ENCODE measurements around the gene COX20.
A peak's percentile ranks its signal among the peaks of the same experiment; 100 is the strongest.

Gene COX20, protein sequence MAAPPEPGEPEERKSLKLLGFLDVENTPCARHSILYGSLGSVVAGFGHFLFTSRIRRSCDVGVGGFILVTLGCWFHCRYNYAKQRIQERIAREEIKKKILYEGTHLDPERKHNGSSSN

DNA sequence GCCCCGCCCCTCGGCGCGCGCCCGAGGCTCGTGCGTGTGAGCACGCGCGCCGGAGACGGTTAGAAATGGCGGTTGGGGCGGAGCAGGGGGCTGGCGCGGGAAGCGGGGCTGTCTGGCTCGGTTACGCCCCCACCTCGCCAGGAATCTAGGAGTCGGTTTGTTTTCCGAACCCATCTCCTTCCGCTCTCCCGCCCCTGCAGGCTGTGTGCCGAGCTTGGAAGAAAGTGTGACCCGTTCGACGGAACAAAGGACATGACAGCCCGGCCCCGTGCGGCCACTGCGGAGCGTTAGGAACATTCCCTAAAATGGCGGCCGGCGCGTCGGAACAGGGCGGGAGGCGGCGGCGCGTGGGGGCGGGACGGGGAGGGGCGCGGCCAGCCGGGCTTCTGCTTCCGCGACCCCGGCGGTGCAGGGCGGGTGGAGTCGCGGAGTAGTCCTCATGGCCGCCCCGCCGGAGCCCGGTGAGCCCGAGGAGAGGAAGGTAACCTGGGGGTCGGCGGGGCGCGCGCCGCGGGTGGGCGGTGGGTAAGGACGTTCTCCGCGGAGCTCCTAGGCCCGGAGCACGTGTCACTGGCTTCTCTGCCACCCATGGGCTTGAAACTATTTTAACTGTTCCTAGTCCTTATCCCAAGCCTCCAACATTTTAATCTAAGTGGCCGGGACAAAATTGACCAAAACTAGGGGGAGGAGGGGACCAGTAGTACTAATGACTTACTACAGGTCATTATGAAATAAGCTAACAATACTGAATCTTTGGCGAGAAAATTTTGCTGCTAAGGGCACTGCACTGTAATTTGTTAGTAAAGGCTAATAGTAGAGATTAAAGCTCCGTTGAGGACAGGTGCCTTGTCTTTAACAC is at the start of gene COX20:
COX20 (plus strand) TSS at position 383 of the 859 bp plus-strand sequence; CDS start at position 440, 57 bp downstream.
- TF ChIP-seq, protein P1, sequence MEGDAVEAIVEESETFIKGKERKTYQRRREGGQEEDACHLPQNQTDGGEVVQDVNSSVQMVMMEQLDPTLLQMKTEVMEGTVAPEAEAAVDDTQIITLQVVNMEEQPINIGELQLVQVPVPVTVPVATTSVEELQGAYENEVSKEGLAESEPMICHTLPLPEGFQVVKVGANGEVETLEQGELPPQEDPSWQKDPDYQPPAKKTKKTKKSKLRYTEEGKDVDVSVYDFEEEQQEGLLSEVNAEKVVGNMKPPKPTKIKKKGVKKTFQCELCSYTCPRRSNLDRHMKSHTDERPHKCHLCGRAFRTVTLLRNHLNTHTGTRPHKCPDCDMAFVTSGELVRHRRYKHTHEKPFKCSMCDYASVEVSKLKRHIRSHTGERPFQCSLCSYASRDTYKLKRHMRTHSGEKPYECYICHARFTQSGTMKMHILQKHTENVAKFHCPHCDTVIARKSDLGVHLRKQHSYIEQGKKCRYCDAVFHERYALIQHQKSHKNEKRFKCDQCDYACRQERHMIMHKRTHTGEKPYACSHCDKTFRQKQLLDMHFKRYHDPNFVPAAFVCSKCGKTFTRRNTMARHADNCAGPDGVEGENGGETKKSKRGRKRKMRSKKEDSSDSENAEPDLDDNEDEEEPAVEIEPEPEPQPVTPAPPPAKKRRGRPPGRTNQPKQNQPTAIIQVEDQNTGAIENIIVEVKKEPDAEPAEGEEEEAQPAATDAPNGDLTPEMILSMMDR (IDR thresholded peaks at IDR 0.05; ENCODE audit: low read depth, low read length), result no peak

DNA sequence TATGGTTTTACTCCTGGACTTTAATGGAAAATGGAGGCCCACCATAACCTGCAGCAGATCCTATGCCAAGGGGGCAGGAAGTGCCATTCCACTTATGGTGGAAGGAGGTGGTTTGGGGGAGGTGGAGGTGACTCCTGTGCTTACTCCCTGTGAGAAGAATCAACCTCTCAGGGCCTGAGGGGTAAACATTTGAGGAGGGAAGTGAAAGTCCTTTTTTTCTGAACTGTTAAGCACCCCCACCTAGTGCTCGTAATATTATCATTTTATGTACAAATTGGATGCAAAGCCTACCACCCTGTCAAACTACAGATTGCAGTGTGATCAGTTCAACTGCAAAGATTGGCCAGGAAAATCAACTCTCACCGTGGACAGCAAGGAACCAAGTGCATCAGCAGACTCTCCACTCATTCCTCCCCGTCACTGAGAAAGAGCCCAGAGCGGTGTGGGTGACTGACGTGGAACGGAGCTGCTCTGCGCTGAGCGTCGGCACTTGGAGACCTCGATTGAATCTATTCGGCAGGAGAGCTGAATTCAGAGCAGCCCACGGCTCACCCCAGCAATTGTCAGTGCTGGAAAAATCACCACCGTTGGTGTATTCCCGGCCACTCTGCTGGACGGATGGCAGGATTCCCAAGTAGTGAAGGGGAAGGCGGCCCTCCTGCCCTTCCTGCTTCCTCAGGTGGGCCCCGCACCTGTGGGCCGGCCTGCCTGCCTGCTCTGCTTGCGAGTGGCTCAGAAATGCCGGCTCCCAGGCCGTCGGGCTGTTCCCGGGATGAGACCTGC is 46.8 kb upstream of the COX20 start:
- TF ChIP-seq, protein P1 (IDR thresholded peaks at IDR 0.05; ENCODE audit: low read depth, low read length), result no peak
- H3K4me3 ChIP-seq (ENCODE audit: low read depth, low read length), result no peak overlapping the region

More for the DNA sequence above, at the start of gene COX20:
- peak within 1 kb of the TSS; percentile 73 for H3K4me3 ChIP-seq (ENCODE audit: low read depth, low read length)

DNA sequence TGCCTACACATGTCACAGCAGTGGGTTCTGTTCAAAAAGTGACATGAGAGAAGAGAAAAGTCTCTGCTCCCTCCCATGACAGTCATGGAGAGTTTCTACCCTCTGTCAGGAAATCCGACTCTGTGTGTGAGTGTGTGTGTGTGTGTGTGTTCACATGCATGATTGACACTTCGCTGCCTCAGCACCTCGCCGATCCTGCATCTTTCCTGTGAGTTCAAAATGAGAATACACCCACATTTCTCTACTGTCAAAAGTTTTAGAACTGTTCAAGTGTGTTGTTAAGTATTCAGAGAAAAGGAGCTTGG is 46.2 kb upstream of the COX20 start:
- TF ChIP-seq, protein P1 (IDR thresholded peaks at IDR 0.05; ENCODE audit: low read depth, low read length), result no peak
- no peak overlapping the region for H3K4me3 ChIP-seq (ENCODE audit: low read depth, low read length)

DNA sequence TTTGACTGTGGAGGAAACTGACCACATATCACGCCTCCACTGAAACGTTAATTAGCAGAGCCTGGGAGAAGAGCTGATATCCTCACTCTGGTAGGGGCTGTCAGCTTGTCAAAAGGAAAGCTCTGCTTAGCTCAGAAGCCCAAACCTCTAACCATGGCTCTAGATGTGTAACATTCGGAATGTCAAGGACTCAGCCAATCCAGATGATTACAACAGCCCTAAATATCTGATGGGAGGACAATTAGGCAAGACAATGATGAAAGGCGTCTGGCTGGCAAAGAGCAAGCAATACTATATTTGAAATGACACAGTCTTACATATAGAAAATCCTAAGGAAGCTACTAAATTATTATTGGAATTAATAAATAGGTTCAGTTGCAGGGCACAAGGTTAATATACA is 45.7 kb upstream of the COX20 start:
- no peak overlapping the region for H3K4me3 ChIP-seq (ENCODE audit: low read depth, low read length)
- TF ChIP-seq, protein P1 (IDR thresholded peaks at IDR 0.05; ENCODE audit: low read depth, low read length), result no peak

DNA sequence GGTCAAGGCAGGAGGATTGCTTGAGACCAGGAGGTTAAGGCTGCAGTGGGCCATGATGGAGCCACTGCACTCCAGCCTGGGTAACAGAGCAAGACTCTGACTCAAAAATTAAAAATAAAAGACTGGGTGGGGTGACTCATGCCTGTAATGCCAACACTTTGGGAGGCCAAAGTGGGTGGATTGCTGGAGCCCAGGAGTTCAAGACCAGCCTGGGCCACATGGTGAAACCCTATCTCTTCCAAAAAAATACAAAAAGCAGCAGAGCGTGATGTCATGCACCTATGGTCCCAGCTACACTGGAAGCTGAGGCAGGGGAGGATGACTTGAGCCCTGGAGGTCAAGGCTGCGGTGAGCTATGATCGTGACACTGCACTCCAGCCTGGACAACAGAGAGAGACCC is 44.4 kb upstream of the COX20 start:
- TF ChIP-seq, protein P1 (IDR thresholded peaks at IDR 0.05; ENCODE audit: low read depth, low read length), result no peak
- H3K4me3 ChIP-seq (ENCODE audit: low read depth, low read length), result no peak overlapping the region

DNA sequence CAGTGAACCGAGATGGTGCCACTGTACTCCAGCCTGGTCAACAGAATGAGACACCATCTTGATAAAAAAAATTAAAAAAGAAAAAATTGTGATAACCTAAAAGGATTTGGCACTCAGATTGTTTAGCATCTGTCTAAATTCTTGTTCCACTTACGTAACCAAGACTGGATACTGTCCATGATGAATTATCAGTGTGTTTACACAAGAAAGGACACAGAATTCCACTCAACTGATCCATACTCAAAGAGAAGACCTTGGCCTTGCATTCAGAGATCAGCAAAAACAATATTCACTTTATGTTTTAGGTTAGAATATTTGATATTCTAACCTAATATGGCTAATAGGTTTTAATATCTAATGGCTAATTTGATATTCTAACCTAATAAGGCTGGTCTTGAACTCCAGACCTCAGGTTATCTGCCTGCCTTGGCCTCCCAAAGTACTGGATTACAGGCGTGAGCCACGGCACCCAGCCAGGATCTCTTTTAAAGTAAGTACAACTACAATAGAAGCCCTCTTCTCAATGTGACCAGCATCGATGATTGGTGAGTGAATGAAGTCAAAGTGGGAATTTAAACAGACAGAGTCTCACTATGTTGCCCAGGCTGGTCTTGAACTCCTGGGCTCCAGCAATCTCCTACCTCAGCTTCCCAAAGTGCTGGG is 43.1 kb upstream of the COX20 start:
- TF ChIP-seq, protein P1 (IDR thresholded peaks at IDR 0.05; ENCODE audit: low read depth, low read length), result no peak

More for the DNA sequence above, 43.1 kb upstream of the COX20 start:
- H3K4me3 ChIP-seq (ENCODE audit: low read depth, low read length), result no peak overlapping the region

Measured in WI38 (cell line).